ENCODE data around the gene HOXA13.

Gene HOXA13

GRCh38 chr7:27217951-27218350 is 18.1 kb upstream of the HOXA13 start:
- H3K79me2 ChIP-seq (ENCODE audit: low read length): no peaks in the 10 kb centered on the region
- no peaks in the 10 kb centered on the region for H3K36me3 ChIP-seq (replicated peaks; ENCODE audit: low read depth, low read length)
- H3K27me3 ChIP-seq (ENCODE audit: low read depth, low read length): peaks cover 10% of the 10 kb centered on the region
- H4K20me1 ChIP-seq (ENCODE audit: insufficient read depth, low read length): no peaks in the 10 kb centered on the region
- H3K9me3 ChIP-seq (ENCODE audit: insufficient read depth, low read length): no peaks in the 10 kb centered on the region
- no peak overlapping the region for H3K9ac ChIP-seq (ENCODE audit: low read length)
- H3K4me3 ChIP-seq (ENCODE audit: low read length): no peak overlapping the region
- peaks cover 13% of the 10 kb centered on the region for H3K4me1 ChIP-seq (ENCODE audit: low read length)
- no peak overlapping the region for H2AFZ ChIP-seq (ENCODE audit: low read depth, low read length)
- no peak overlapping the region for H3K27ac ChIP-seq (ENCODE audit: low read length)
- no peak overlapping the region for H3K4me2 ChIP-seq (ENCODE audit: low read length)
- no peak for TF ChIP-seq CTCF (IDR thresholded peaks at IDR 0.05; ENCODE audit: low read depth, low read length)
- TF ChIP-seq EZH2phosphoT487 (IDR thresholded peaks at IDR 0.05; ENCODE audit: low read depth): no peak

- Histone ChIP-seq H3K79me2 (ENCODE audit: low read length) (no peaks in the 10 kb centered on the region), H3K27ac (ENCODE audit: low read length) (no peak overlapping the region), H3K4me1 (ENCODE audit: low read length) (no peaks in the 10 kb centered on the region), H2AFZ (ENCODE audit: low read depth, low read length) (no peak overlapping the region), H3K27me3 (ENCODE audit: low read depth, low read length) (no peaks in the 10 kb centered on the region), H3K4me3 (ENCODE audit: low read length) (no peak overlapping the region), H3K9me3 (ENCODE audit: insufficient read depth, low read length) (no peaks in the 10 kb centered on the region), H4K20me1 (ENCODE audit: insufficient read depth, low read length) (no peaks in the 10 kb centered on the region), H3K4me2 (ENCODE audit: low read length) (no peak overlapping the region), H3K9ac (ENCODE audit: low read length) (no peak overlapping the region), H3K36me3 (replicated peaks; ENCODE audit: low read depth, low read length) (no peaks in the 10 kb centered on the region)
- TF ChIP-seq EZH2phosphoT487 (IDR thresholded peaks at IDR 0.05; ENCODE audit: low read depth) (no peak), CTCF (IDR thresholded peaks at IDR 0.05; ENCODE audit: low read depth, low read length) (no peak)
These were observed 15.5 kb upstream of the HOXA13 start for GRCh38 chr7:27215356-27215755.

GRCh38 chr7:27214239-27214950 is 14.5 kb upstream of the HOXA13 start:
- Histone ChIP-seq H3K9ac (ENCODE audit: low read length) (no peak overlapping the region), H3K36me3 (replicated peaks; ENCODE audit: low read depth, low read length) (no peaks in the 10 kb centered on the region), H3K27ac (ENCODE audit: low read length) (no peak overlapping the region), H3K4me2 (ENCODE audit: low read length) (no peak overlapping the region), H3K4me1 (ENCODE audit: low read length) (no peaks in the 10 kb centered on the region), H3K4me3 (ENCODE audit: low read length) (no peak overlapping the region), H4K20me1 (ENCODE audit: insufficient read depth, low read length) (no peaks in the 10 kb centered on the region), H3K79me2 (ENCODE audit: low read length) (no peaks in the 10 kb centered on the region), H2AFZ (ENCODE audit: low read depth, low read length) (no peak overlapping the region), H3K27me3 (ENCODE audit: low read depth, low read length) (no peaks in the 10 kb centered on the region), H3K9me3 (ENCODE audit: insufficient read depth, low read length) (no peaks in the 10 kb centered on the region)
- TF ChIP-seq CTCF (IDR thresholded peaks at IDR 0.05; ENCODE audit: low read depth, low read length) (no peak), EZH2phosphoT487 (IDR thresholded peaks at IDR 0.05; ENCODE audit: low read depth) (no peak)

GRCh38 chr7:27213433-27214238 is 13.7 kb upstream of the HOXA13 start:
- no peaks in the 10 kb centered on the region for H4K20me1 ChIP-seq (ENCODE audit: insufficient read depth, low read length)
- no peak overlapping the region for H3K9ac ChIP-seq (ENCODE audit: low read length)
- TF ChIP-seq CTCF (IDR thresholded peaks at IDR 0.05; ENCODE audit: low read depth, low read length): no peak
- no peak for TF ChIP-seq EZH2phosphoT487 (IDR thresholded peaks at IDR 0.05; ENCODE audit: low read depth)
- H3K4me1 ChIP-seq (ENCODE audit: low read length): no peaks in the 10 kb centered on the region
- no peak overlapping the region for H3K27ac ChIP-seq (ENCODE audit: low read length)
- H2AFZ ChIP-seq (ENCODE audit: low read depth, low read length): no peak overlapping the region
- H3K9me3 ChIP-seq (ENCODE audit: insufficient read depth, low read length): no peaks in the 10 kb centered on the region
- no peak overlapping the region for H3K4me2 ChIP-seq (ENCODE audit: low read length)
- no peaks in the 10 kb centered on the region for H3K36me3 ChIP-seq (replicated peaks; ENCODE audit: low read depth, low read length)
- H3K4me3 ChIP-seq (ENCODE audit: low read length): no peak overlapping the region
- no peaks in the 10 kb centered on the region for H3K79me2 ChIP-seq (ENCODE audit: low read length)
- H3K27me3 ChIP-seq (ENCODE audit: low read depth, low read length): no peaks in the 10 kb centered on the region
